ENCODE measurements around the gene JAKMIP1.
A peak's percentile ranks its signal among the peaks of the same experiment; 100 is the strongest.

Gene JAKMIP1

DNA sequence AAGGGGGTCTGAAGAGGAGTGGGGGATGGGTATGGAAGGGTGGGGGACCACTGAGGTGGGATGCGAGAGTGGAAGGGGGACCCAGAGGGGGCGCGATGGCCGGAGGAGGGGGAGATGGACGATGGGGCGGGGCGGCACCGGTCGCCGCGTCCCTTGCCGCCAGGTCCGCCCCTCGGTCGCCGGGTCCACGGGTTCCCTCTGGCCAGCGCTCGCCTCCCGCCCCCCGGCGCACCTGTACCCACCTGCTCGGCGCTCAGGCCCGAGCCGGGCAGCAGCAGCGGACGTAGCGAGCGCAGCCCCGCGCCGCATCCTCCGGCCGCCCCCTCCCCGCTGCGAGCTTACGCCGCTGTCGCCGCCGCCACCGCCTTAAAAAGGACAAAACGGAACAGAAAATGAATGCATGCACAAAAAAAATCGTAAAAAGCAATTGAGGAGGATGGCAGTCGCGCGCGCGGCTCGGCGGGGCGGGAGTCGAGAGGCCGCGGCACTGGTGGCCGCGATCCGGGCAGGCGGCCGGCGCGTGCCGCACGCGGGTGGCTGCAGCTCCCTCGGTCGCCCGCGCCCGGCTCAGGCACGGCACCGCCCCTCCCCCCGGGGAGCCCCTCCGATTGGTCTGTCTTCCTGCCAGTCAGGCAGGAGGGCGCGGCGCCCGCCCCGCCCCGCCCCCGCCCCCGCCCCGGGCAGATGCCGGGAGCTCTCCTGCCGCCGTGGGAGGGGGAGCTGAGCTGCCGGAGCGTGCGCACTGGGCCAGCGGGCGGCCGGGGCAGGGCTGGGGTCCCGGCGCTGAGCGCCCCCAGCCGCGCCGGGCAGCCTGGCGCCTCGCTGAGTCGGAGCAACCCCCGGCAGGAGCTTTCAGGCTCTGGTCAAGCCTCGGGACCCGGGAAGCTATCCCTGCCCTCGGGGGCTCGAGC is at the start of gene JAKMIP1:
JAKMIP1 (minus strand) TSS at position 539 of the 911 bp plus-strand sequence. CDS start 87,699 bp downstream, outside the sequence.
- no peak for DNase-seq

DNA sequence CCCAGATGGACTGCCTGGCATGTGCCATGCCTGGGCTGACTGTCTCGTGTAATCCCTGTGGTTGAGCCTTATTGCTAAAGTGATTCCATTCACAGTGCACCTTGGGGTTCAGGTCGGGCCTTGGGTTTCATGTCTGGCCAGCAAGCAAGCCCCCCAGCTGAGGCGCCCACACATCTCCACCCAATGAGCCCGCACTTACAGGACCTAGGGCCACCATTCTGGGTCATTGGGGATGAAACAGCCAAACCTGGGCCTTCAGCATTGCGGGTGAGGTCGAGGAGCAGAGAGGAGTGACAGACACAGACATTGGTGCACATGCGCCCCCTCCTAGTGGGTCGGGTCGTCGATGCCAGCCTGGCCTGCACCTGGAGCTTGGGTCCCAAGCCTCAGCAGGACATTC is 48.0 kb upstream of the JAKMIP1 start:
- DNase-seq = no peak

DNA sequence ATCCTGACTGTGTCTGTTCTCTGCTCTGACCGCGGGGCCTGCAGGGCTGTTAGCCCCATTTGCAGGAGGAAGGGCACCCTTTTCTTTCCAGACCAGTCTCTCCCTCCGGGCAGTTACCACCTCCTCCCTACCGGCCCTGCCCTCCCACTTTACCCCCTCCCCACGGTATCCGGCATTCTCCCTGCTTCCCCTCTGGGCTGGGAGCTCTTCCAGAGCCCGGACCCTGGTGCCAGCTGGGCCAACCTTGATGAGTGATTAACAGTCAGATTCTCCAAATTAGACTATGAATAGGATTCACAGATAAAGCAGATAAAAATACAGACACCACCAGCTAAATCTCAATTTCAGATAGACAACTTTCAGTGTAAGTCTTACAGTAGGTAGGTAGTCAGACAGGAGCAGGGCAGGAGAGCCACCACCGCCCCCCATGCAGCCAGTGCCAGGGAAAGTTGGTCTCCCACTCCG is 45.9 kb upstream of the JAKMIP1 start:
- no peak for DNase-seq

DNA sequence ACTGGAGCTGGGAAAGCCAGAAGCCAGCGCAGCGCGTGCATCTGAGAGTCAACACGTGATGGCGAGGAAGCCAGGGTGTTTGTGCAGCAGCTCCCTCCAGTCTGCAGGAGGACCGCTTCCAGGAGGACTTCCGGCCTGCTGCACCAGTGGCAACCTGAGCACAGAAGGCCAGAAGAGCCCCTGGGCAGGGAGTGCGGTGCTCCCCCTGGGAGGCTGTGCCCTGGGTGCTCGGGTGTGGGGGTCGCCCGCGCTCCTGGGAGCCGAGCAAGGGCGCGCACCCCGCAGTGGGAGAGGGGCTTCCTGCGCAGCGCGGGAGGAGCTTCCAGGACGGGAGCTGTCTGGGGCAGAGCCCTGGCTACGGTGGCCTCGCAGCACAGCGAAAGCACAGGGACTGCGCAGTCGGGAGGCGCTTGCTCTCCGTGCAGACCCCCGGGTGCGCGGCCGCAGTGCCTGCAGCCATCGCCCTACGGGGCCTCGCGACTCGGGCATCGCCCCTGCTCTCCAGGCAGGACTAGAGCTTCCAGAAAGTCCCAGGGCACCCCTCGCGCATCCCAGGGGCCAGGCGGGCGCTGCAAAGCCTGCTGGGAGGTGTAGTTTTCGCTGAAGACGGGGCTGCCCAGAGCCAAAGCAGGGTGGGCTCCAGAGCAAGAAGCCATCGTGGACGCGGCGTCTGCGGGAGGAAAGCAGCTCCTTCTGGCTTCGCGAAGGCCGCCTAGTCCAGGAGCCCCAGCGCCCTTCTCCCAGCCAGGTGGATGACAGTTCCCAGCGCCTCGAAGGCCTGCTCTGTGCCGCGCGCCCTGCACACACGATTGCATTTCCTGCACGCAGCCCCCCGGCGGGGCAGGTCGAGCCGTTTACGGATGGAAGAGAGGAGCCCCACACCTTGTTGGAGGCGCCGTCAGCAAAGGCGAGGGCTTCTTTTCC is 45.2 kb upstream of the JAKMIP1 start:
- no peak for DNase-seq

DNA sequence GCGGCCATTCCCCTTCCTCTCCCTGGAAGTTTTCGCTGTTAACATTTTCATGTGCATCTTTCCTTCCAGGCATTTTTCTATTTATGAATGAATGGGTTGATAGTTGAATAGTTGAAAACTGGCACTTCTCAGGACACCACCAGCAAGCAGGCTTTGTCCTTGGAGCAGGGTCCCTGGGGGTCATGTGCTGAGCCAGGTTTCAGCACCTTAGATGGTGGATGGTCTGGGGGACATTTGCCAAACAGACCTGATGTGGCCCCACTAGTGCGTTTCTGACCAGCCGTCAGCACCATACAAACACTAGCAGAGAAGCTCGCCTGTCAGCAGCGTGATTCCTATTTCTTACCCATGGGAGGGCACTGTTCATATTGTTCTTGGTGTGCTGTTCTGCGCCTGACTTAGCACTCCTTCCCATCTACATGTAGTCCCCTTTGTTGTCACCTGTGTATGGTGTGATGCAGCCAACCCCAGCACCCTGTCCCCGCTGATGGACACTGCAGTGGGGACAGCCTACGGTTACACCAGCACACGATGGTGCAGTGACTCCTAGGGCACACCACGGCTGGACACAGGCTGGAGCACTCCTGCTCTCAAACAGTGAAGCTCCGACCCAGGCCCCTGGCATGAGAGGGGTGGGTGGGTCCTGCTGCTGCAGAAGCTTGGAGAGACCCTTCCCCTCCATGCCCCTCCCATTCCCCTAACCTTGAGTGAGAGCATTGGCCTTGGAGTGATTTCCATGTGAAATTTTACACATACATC is 42.1 kb upstream of the JAKMIP1 start:
- no peak for DNase-seq

DNA sequence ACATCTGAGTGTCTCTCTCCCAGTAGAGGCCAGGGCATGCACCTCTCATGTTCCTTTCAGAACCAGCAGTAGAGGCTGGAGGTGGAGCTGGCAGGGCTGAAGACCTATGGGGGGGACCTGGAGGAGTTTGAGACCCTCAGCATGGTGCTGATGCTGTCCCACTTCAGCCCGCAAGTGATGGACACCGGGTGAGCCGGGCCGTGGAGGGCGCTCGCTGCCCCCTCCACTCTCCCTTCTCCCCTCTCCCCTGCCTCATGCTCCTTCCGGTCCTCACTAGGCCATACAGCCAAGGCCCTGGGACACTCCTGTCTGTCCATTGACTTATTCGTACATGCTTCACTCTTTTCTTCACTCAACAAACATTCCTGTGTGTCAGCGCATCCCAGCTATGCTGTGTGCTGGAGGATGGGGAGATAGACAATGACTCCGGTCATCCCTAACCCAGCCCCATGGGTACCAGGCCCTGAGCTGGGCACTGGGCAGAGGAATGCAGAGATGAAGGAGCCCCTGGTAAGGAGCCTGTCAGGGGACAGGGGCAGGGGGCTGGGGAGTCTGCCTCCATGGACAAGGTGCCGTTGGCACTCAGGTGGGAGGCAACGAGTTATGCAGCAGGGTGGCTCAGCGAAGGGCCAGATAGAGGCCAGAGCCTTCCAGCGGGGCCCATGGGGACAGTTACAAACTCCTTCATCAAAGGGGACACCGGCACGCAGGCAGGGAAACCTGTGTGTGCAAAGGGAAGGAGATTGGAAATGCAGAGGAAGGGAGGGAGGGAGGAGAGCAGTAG is 40.9 kb upstream of the JAKMIP1 start:
- DNase-seq = no peak

DNA sequence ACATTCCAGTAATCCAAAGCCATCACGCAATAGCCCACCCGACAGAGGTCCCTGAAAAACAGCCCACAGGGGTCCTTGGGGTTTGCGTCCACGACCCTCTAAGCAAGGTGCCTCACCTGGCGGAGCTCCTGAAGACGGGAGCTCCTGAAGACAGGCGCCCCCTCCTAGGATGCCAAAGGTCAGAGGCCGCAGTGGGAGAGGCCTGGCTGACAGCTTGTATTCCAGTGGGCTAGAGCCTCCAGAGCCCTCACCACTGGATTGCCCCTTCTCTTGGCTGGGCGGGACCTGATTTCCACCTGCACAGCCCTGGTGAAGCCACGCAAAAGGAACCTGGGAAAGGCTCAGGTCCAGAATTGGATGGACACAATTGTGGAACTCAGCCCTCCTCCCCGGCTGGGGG is 39.6 kb upstream of the JAKMIP1 start:
- no peak for DNase-seq

DNA sequence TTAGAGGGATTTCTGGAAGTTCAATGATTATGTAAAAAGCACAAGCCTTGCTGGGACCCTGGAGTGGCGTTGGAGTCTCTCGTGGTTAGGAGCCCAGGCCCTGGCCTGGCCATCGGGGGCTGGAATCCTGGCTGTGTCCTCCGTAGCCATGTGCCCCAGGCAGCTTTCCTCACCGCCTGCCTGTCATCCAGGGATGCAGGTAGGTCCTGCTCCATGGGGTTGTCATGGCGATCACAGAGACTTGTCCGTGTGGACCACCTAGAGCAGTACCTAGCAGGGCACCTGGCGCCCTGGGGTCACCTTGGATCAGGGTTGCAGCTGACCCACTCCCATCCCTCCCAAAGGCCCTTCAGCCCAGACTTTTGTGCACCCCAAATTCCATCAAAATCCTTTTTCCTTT is 39.1 kb upstream of the JAKMIP1 start:
- no peak for DNase-seq

DNA sequence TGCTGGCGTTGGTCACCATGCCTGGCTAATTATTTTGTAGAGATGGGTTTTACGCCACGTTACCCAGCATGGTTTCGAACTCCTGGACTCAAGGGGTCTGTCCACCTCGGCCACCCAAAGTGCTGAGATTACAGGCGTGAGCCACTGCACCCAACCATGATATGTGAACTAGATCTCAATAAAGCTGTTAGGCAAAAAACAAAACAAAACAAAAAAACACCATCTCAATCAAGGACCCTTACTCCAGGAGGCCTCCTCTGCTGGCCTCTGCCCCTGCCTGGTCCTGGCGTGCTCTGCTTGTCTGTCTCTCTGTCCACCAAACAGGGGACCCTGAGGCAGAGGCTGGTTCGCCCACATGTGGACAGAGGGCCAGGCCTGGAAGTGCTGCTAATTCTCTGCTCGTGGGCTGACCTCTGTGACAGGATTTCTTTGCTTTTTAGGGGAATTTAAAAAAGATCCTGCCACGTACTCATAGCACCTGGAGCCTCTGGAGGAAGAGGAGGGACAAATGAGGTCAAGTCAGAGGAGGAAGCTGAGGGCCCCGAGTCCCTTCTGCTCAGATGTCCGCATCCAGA is 36.6 kb upstream of the JAKMIP1 start:
- DNase-seq = no peak

DNA sequence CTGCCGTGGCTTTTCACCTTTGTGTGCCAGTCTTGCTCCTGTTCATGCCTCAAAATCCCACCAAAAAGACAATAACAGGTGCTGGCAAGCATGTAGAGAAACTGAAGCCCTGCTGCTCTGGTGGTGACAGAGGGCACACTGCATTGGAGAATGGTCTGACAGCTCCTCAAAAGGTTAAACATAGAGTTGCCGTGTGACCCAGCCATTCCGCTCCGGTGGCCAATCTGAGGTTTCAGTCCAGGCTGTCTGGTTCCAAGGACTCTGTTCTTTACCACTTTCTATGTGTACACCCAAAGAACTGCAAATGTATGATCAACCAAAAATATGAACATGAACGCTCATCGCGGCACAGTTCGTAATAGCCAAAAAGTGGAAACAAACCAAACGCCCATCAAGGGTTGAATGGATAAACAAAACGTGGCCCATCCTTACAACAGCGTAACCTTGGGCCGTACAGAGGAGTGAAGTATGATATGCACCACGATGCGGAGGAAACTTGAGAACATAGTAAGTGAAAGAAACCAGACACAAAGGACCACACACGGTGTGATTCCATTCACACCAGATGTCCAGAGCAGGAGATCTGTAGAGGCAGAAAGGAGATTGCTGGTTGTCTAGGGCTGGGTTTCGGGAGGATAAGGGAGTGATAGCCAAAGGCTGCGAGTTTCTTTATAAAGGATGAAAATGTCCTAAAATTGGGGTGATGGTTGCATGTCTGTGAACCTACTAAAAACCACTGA is 35.7 kb upstream of the JAKMIP1 start:
- no peak for DNase-seq

DNA sequence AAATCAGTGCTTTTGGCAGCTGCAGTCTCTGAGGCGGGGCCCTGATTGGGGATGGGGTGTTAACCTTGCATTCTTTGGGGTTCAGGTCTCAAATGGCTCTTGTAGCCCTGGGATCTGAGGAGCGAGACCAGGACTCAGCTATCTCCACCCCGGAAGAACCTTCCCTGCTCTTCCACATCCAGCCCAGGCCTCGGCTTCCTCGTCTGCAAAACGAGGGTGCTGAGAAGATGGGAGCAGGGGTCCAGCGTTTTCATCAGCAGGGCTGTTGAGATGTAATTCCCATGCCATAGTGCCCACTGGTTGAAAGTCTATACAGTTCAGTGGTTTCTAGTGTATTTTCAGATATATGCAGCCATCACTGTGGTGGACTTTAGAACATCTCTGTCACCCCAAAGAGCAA is 34.7 kb upstream of the JAKMIP1 start:
- DNase-seq = no peak

DNA sequence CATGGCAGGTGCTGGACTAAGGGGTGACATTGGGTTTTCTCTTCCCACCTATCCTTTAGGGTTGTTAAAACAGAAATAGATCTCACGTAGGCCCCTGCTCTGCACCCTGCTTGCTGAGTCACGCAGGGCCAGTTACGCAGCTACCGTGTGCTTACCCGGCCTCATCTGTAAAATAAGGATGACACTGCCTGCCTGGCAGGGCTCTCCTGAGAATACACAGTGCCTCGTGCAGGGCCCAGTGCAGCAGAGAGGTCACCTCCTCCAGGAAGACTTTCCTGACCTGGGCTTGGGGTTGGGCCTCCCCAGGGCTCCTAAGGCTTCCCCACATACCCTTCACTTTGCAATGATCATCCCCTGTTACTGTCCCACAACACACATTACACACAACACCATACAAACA is 33.6 kb upstream of the JAKMIP1 start:
- DNase-seq = no peak

DNA sequence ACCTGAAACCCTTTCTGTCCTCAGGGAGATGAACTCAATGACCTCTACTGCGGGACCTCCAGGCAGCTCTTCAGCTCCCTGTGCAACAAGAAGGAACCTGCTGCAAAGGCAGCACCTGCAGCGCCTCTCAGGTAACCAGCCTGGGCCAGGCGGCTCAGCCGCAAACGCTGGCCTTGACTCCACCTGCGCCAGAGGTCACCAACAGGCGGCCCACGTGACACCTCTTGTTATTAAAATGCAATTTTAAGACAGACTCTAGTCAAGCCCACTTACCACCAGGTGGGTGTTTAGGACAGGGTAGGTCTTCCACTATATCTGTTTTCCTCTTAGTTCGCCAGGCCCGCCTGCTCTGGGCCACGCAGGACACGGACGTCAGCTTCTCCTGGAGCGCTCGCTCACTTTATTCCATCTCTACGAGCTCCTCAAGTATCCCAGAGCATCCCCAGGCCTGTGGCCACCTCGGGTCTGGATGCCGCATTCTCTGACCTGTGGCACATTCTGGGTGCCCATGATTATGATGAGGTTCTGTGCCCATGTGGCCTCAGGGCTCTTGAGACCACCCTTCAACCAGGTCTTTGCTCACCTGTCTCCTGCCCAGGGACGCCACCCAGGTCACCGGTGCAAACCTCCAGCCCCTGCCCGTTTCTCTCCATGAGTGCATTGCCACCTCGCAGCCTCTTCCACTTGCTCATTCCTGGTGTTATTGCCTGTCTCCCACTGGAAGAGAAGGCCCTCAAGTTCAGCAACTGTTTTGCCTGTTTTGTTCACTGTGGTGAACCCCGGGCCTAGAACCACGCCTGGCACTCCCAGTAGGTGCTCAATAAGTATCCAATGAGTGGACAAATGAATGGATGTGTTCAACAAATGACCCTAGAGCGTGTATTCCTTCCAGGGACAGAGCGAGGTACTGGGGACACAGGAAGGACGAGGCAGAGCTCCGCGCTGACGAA is 32.8 kb upstream of the JAKMIP1 start:
- DNase-seq = no peak

DNA sequence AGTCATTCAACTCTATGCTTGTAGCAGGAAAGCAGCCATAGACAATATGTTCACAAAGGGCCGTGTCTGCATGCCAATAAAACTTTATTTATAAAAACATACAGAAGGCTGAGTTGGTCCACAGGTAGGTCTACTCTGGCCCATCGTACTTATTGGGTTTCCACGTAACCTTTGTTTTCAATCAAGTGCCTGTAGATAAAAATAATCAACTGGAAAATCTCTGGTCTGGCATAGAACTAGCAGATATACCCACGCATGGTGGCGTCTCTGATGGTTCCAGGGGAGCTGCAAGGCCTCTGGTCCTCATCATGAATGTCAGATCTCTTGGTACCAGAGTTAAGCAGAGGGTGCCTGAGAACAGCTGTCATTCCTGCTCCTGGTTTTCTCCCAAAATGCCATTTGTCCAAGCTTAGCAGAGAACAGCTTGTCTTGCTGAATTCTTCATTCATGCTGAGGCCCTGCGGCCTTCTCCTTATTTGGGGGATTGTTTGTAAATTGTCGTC is 31.4 kb upstream of the JAKMIP1 start:
- no peak for DNase-seq

DNA sequence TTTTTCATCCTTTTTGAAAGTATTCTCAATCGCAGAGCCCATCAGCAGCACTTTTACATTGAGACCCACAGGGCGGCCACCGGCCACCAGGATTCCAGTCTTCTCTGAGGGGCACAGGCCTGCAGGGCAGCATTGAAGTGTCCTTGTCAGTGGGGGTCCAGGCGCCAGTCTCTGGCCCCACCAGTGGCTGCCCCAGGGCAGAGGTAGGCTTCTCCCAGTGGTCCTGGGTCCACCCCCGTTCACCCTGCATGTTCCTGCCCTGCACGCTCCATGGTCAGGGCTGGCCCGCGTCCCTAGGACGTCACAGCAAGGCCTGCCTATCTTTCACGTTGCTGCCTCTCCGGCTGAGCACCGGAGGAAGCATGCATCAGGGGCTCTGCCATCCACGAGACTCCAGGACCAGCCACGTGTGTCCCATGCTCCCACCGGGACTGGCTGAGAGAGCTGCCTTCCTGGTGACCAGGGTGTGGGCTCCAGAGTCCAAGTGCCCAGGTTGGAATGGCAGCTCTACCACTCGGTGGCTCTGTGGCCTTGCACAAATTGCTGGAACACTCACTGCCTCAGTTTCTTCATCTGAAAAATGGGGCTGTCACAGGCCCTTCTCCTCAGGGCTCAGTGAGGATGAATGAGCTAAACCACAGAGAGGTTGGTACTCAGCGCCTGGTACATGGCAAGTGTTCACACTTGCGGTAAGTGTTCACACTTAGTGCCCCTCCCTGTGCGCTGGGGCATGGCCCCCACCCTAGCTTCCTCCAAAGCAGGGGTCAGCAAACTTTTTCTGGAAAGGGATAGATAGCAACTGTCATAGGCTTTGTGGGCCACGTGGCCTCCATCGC is 30.7 kb upstream of the JAKMIP1 start:
- no peak for DNase-seq

DNA sequence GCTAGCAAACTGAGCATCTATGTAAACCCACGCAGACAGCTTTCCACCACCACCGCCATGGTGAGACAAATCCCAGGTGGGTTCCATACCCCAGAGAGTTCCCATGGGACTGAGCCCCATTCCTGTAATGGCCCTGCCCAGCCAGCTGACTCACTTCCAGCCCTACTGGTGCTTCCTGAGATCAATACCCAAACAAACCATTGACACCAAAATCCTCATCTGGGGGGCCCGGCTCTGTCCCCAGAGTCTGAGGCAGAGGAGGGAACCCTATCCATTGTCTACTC is 30.1 kb upstream of the JAKMIP1 start:
- no peak for DNase-seq

DNA sequence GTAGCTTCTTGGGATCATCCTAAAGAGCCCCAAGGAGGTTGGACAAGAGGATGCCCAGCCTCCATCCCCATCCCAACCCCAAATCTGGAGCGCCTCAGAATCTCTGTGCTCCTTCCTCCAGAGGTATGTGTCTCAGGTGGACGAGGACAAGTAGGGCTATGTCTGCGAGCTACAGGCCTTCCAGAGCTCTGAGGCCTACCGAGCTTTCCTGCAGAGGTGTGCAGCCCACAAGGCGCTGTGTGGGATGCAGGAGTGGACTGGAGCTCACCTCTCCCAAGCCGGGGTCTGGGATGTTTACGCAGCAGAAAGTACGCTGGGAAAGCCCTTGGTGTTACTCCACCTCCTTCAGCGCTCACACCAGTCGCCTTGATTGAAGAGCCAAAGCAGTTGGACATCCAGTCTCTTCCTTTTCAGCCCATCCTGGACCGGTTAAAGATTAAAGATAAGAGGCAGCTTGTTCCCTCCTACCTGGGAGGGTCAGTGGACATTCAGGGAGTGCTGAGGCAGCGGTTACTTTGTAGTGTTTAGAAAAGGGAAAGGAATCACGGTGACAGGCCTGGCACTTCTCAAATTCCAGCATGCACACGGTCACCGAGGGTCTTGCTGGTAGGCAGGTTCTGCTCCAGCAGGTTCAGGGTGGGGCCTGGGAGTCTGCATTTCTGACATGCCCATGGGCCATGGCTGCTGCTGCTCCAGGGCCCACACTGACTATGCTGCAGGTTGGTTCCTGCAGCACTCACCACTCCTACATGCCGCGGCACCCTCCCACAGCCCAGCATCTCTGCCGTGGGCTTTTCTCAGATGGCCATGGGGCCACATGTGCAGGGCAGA is 29.5 kb upstream of the JAKMIP1 start:
- no peak for DNase-seq

DNA sequence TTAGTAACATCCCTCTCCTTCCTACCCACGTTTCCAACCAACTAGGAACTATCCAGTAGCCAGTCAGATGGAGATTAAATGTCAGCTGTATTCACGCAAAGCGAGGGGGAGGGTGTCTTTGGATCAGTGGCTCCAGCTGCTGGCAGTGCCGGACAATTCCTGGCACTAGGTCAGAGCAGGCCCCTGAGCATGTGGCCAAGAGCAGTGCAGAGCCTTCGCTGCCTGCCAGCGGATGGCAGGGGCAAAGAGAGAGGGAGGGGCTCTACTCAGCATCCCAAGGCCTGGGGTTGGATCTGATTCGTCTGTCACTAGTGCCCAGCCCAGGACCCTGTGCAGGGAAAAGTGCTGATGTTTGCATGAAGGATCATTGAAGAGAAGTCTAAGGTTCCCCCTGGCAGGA is 28.7 kb upstream of the JAKMIP1 start:
- peak; percentile 44 for DNase-seq
